ENCODE measurements around the gene NREP.
"Not testable (repeated sequence)": the region's sequence is repeated elsewhere in the genome, so short reads cannot be mapped to it uniquely, and the experiment has no call there.

The NREP gene

GRCh38 chr5:111735583-111736270, 21.3 kb downstream of the NREP start:
- DNase-seq: no peak

- DNase-seq: no peak
These were observed 22.4 kb downstream of the NREP start for GRCh38 chr5:111734597-111734996.

- no peak for DNase-seq
These were observed 23.0 kb downstream of the NREP start for GRCh38 chr5:111734013-111734412.

GRCh38 chr5:111733571-111733970, 23.4 kb downstream of the NREP start:
- no peak for DNase-seq

GRCh38 chr5:111731638-111732037, 25.4 kb downstream of the NREP start:
- DNase-seq: no peak

- DNase-seq: no peak
These were observed 26.2 kb downstream of the NREP start for GRCh38 chr5:111730659-111731382.

GRCh38 chr5:111728941-111729340, 28.1 kb downstream of the NREP start:
- no peak for DNase-seq

- no peak for DNase-seq
These were observed 30.0 kb downstream of the NREP start for GRCh38 chr5:111726986-111727385.

GRCh38 chr5:111722140-111722539, 34.9 kb downstream of the NREP start:
- no peak for DNase-seq

GRCh38 chr5:111720333-111720890, 36.6 kb downstream of the NREP start:
- no peak for DNase-seq

GRCh38 chr5:111719773-111720172, 37.2 kb downstream of the NREP start:
- no peak for DNase-seq

GRCh38 chr5:111716789-111717188, 40.2 kb downstream of the NREP start:
- DNase-seq: not testable (repeated sequence)

- no peak for DNase-seq
These were observed 49.3 kb downstream of the NREP start for GRCh38 chr5:111707630-111708164.

GRCh38 chr5:111706345-111706744, 50.6 kb downstream of the NREP start:
- DNase-seq: no peak

- no peak for DNase-seq
These were observed 52.4 kb downstream of the NREP start for GRCh38 chr5:111704452-111705085.

GRCh38 chr5:111703662-111704061, 53.3 kb downstream of the NREP start:
- DNase-seq: peak; percentile 74

- no peak for DNase-seq
These were observed 57.0 kb downstream of the NREP start for GRCh38 chr5:111699976-111700375.

- no peak for DNase-seq
These were observed 57.7 kb downstream of the NREP start for GRCh38 chr5:111699324-111699723.

- no peak for DNase-seq
These were observed 58.9 kb downstream of the NREP start for GRCh38 chr5:111697881-111698757.

- no peak for DNase-seq
These were observed 59.8 kb downstream of the NREP start for GRCh38 chr5:111697215-111697614.

- no peak for DNase-seq
These were observed 61.0 kb downstream of the NREP start for GRCh38 chr5:111695991-111696390.

GRCh38 chr5:111694133-111694532, 62.9 kb downstream of the NREP start:
- DNase-seq: no peak

Data from OCI-M1 (cell line).